Parathyroid adenoma (tissue), 2 donors: ENCODE measurements around the gene KDM7A.

Experiments
- H2AFZ ChIP-seq: fragments of 300-600 bp; sonication (generic); one replicate; pipeline ENCODE4 v1.7.0; 2017; ENCODE audit warnings: antibody characterized with exemption, mild to moderate bottlenecking
- H3K27ac ChIP-seq: fragments of 300-600 bp; sonication (generic); one replicate; pipeline ENCODE4 v1.7.0; 2017
- H3K27me3 ChIP-seq: fragments of 300-600 bp; sonication (generic); one replicate; pipeline ENCODE4 v1.7.0; 2017; ENCODE audit warnings: low read length; ENCODE audit not compliant: control insufficient read depth, insufficient read depth
- H3K36me3 ChIP-seq: fragments of 300-600 bp; sonication (generic); one replicate; pipeline ENCODE4 v1.7.0; 2017; ENCODE audit warnings: low read length; ENCODE audit not compliant: control insufficient read depth, insufficient read depth
- H3K4me1 ChIP-seq: fragments of 300-600 bp; sonication (generic); one replicate; pipeline ENCODE4 v1.7.0; 2017; ENCODE audit warnings: control low read depth
- H3K4me2 ChIP-seq: fragments of 300-600 bp; sonication (generic); one replicate; pipeline ENCODE4 v1.7.0; 2017; ENCODE audit warnings: low read length
- H3K4me3 ChIP-seq: fragments of 300-600 bp; sonication (generic); one replicate; pipeline ENCODE4 v1.7.0; 2017; ENCODE audit warnings: low read depth, low read length
- H3K79me2 ChIP-seq: fragments of 300-600 bp; sonication (generic); one replicate; pipeline ENCODE4 v1.7.0; 2017; ENCODE audit warnings: control low read depth
- H3K9ac ChIP-seq: fragments of 300-600 bp; sonication (generic); one replicate; pipeline ENCODE4 v1.7.0; 2017; ENCODE audit warnings: mild to moderate bottlenecking
- H3K9me3 ChIP-seq: fragments of 300-600 bp; sonication (generic); one replicate; pipeline ENCODE4 v1.7.0; 2017; ENCODE audit warnings: low read length; ENCODE audit not compliant: control insufficient read depth
- CTCF ChIP-seq: fragments of 300-600 bp; sonication (generic); IDR thresholded peaks from one replicate; pipeline ENCODE4 v1.7.0; 2017; ENCODE audit warnings: antibody characterized with exemption, mild to moderate bottlenecking
- donor health status: primary hyperparathyroidism.

The KDM7A gene

GRCh38 chr7:140161047-140161446, 15.7 kb downstream of the KDM7A start:
- no peak for TF ChIP-seq CTCF
- peaks cover 13% of the 10 kb centered on the region for H3K79me2 ChIP-seq
- H3K4me3 ChIP-seq: no peak overlapping the region
- H3K27me3 ChIP-seq: no peaks in the 10 kb centered on the region
- H3K4me1 ChIP-seq: no peaks in the 10 kb centered on the region
- H3K9me3 ChIP-seq: no peaks in the 10 kb centered on the region
- H3K27ac ChIP-seq: no peak overlapping the region
- H3K9ac ChIP-seq: no peak overlapping the region
- H3K4me2 ChIP-seq: no peak overlapping the region
- no peak overlapping the region for H2AFZ ChIP-seq
- no peaks in the 10 kb centered on the region for H3K36me3 ChIP-seq

- Histone ChIP-seq H3K27me3 (no peaks in the 10 kb centered on the region), H3K9ac (no peak overlapping the region), H3K9me3 (no peaks in the 10 kb centered on the region), H3K36me3 (no peaks in the 10 kb centered on the region), H3K4me3 (no peak overlapping the region), H3K27ac (no peak overlapping the region), H3K4me2 (no peak overlapping the region), H3K4me1 (no peaks in the 10 kb centered on the region), H2AFZ (no peak overlapping the region), H3K79me2 (peaks cover 7% of the 10 kb centered on the region)
- no peak for TF ChIP-seq CTCF
These were observed 16.5 kb downstream of the KDM7A start for GRCh38 chr7:140160308-140160707.

GRCh38 chr7:140159497-140159896, 17.3 kb downstream of the KDM7A start:
- H3K36me3 ChIP-seq: no peaks in the 10 kb centered on the region
- H3K4me3 ChIP-seq: no peak overlapping the region
- H2AFZ ChIP-seq: no peak overlapping the region
- no peaks in the 10 kb centered on the region for H3K27me3 ChIP-seq
- H3K79me2 ChIP-seq: peaks cover 7% of the 10 kb centered on the region
- H3K9ac ChIP-seq: no peak overlapping the region
- no peaks in the 10 kb centered on the region for H3K4me1 ChIP-seq
- no peak overlapping the region for H3K27ac ChIP-seq
- no peak overlapping the region for H3K4me2 ChIP-seq
- no peak for TF ChIP-seq CTCF
- H3K9me3 ChIP-seq: no peaks in the 10 kb centered on the region

DNA sequence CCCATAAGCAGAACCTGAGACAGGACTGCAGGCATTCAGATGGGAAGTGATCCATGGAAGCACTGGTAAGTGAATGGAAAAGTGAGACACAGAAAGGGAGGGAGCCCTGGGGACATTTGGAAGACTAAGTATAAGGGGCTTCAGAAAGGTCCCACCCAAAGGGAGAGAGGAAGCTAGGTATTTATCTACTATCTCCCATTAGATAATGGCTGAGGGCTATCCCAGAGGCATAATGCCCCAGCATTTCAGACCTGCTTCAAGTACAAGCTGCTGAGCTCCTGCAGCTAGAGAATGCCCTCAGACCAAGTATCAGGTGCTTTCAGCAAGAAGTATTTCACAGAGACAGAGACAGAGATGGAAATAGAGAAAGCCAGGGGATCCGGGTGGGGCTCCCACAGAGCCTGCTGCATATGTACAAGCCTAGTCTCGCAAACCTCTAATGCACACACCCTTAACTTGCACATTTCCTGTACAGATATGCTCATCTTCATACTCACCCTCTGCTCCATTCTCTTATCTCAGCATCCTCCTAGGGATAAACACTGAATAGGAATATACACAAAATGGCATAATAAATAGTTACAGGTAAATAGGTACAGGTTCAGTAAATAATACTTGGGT, 20.2 kb downstream of the KDM7A start:
- Histone ChIP-seq H3K27me3 (no peaks in the 10 kb centered on the region), H3K79me2 (peaks cover 11% of the 10 kb centered on the region), H2AFZ (no peak overlapping the region), H3K36me3 (no peaks in the 10 kb centered on the region), H3K27ac (no peak overlapping the region), H3K4me2 (no peak overlapping the region), H3K9ac (no peak overlapping the region), H3K4me1 (no peaks in the 10 kb centered on the region), H3K9me3 (no peaks in the 10 kb centered on the region), H3K4me3 (no peak overlapping the region)
- TF ChIP-seq CTCF: no peak

DNA sequence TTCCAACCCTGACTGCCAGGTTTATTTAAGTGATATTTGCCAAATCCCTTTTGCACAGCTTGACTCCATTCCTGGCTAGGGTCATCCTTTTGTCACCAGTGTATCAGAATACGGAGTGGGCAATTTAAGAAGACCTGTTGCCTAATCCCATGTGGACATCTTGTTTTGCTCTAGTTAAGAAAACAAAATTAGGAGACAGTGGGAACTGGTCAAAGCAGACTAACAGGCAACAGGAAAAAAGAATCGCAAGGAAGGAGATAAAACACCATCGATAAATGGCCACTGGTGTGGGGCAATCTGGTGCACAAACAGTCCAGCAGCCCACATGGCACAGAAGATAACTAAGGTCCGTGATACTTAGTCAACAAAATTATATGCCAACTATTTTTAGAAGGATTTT, 21.4 kb downstream of the KDM7A start:
- Histone ChIP-seq H3K9ac (no peak overlapping the region), H3K36me3 (no peaks in the 10 kb centered on the region), H3K4me3 (no peak overlapping the region), H3K9me3 (no peaks in the 10 kb centered on the region), H3K4me1 (no peaks in the 10 kb centered on the region), H3K27ac (no peak overlapping the region), H2AFZ (no peak overlapping the region), H3K4me2 (no peak overlapping the region), H3K27me3 (no peaks in the 10 kb centered on the region), H3K79me2 (peaks cover 11% of the 10 kb centered on the region)
- no peak for TF ChIP-seq CTCF
